ENCODE results near the gene NIPBL.
"Not testable (repeated sequence)": the region's sequence is repeated elsewhere in the genome, so short reads cannot be mapped to it uniquely, and the experiment has no call there.

NIPBL gene

DNA sequence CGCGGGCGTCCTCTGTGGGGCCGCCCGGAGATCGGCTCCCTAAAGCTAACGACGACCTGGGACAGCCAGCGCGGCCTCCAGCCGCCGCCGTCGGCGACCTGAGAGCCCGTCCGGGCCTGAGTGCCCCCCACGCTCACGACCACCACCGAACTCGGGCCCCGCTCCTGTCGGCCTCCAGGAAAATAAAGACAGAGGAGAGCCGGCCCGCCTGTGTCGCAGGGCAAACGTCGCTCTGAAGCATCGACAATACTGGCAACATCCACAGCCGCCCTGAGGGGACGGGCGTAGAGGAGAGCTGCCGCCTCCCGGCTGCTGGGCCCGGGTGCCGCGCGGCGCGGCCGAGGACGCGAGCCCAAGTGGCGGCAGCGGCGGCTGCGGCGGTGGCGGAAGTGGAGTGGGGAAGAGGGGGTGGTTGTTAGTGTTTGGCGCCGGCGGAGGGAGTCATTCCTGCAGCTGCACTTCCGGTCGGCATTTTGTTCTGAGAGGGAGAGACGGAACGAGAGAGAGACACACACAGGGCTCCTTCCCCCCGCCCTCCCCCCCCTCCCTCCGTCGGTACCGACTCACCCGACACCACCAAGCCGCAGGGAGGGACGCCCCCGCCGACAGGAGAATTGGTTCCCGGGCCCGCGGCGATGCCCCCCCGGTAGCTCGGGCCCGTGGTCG, at the start of gene NIPBL:
TSS of gene NIPBL (plus strand) at position 471 of the 666 bp plus-strand sequence. CDS start 76,928 bp downstream, outside the sequence.
- DNase-seq (ENCODE audit: low spot score) = peak; percentile 90

DNA sequence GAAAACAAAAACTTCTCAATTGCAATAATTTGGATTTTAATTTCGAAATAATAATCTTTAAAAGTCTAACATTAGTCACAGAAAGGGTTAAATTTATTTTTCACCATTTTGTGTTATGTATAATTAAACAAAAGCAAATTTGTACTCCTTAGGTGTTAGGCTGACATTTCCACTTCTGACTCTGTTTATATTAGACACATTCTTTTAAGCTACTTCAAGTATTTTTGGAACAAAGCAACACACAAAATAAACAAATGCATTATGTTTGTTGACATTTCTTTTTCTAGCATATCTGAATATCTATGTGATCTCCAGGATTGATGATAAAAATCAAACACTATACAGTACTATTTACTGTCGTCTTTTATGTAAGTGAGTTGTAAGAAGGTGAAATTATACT, 44.3 kb upstream of the NIPBL start:
- DNase-seq (ENCODE audit: low spot score) = no peak

GRCh38 chr5:36836831-36837230, 39.7 kb upstream of the NIPBL start:
- no peak for DNase-seq (ENCODE audit: low spot score)

DNA sequence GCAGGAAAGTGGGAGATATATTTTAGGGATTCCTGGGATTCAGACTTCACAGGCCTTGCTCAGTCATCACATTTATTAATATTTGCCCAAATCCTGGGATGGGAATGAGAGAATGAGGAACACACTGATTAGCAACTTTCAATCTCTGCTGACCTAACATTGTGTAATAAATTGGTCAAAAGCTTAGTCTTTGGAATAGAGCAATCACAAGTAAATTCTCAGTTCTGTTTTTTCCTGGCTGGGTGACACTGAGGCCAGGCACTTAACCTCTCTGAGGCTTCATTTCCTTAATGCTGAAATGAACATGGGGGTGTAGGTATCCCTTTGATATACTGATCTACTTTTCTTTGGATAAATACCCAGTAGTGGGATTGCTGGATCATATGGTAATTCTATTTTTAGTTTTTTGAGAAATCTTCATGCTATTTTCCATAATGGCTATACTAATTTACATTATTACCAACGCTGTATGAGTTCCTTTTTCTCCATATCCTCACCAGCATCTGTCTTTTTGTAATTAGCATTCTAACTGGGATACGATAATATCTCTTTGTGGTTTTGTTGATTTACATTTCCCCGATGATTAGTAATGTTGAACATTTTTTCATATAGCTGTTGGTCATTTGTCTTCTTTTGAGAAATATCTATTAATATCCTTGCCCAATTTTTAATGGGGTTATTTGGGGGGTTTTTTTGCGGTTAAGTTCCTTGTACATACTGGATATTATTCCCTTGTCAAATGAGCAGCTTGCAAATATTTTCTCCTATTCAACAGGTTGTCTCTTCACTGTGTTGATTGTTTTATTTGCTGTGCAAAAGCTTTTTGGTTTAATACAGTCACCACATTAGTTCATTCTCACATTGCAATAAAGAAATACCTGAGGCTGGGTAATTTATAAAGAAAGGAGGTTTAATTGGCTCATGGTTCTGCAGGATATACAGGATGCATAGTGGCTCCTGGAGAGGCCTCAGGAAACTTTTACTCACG, 36.8 kb upstream of the NIPBL start:
- DNase-seq (ENCODE audit: low spot score) = no peak

- DNase-seq (ENCODE audit: low spot score) = no peak
Observed at GRCh38 chr5:36841677-36842076, 34.9 kb upstream of the NIPBL start.

DNA sequence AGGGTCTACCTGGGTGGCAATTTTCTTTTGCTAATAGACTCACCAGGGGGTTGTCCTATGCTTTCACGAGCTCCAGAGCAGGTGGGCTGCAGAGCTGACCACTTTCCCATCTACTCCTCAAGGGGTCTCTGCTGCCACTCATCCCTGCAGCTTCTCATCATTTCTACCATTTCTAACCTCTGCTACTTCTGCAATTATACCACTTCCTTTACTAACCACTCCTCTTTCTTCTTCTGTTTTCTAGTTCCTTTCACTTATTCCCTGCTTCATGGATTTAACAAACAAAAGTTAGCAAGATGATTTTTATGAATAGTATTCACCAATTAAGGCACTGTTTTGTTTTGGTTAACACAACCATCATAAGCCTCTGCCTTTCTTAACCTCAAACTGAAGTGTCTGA, 34.5 kb upstream of the NIPBL start:
- DNase-seq (ENCODE audit: low spot score) = no peak

- DNase-seq (ENCODE audit: low spot score) = no peak
Observed at GRCh38 chr5:36844305-36844704, 32.3 kb upstream of the NIPBL start.

DNA sequence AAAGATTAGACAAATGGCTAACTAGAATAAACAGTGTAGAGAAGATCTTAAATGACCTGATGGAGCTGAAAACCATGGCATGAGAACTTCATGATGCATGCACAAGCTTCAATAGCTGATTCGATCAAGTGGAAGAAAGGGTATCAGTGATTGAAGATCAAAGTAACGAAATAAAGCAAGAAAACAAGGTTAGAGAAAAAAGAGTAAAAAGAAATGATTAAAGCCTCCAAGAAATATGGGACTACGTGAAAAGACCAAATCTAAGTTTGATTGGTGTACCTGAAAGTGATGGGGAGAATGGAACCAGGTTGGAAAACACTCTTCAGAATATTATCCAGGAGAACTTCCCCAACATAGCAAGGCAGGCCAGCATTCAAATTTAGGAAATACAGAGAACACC, 28.0 kb upstream of the NIPBL start:
- not testable (repeated sequence) for DNase-seq (ENCODE audit: low spot score)

- not testable (repeated sequence) for DNase-seq (ENCODE audit: low spot score)
Observed at GRCh38 chr5:36852903-36853302, 23.7 kb upstream of the NIPBL start.

GRCh38 chr5:36854402-36855140, 22.0 kb upstream of the NIPBL start:
- DNase-seq (ENCODE audit: low spot score) = no peak

- DNase-seq (ENCODE audit: low spot score) = no peak
Observed at GRCh38 chr5:36855141-36855495, 21.5 kb upstream of the NIPBL start.

GRCh38 chr5:36861871-36862270, 14.7 kb upstream of the NIPBL start:
- no peak for DNase-seq (ENCODE audit: low spot score)

DNA sequence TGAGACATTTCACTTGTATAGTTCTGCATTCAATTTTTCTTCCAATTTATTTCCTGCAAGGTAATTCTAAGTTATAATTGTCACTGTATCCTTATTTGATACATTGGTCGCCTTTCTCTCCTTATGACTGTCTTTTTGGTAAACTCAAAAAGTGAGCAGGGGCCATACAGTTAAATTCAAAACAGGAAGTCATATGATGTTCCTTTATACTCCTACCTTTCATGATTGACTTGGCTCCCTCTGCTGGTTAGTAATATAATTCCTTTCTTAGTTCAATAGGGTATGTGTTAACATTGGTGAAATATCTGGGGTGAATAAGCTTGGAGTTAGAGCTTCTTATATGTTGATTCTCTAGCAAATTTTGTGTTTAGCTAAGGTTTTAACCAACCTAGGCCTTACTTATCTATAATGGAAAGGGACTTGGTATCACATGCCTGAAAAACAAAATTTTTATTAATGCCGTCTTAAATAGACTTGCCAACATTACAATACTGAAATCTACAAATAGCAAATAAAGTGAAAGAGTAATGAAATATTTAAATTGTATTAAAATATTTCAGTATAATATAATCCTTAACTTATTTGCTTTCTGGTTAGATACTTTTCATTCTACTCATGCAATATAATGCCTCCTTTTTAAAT, 6.0 kb upstream of the NIPBL start:
- DNase-seq (ENCODE audit: low spot score) = peak; percentile 64

GRCh38 chr5:36874465-36874864, 2.1 kb upstream of the NIPBL start:
- no peak for DNase-seq (ENCODE audit: low spot score)

- DNase-seq (ENCODE audit: low spot score) = peak; percentile 24
Observed at GRCh38 chr5:36875051-36875789, 1.3 kb upstream of the NIPBL start.

- peak; percentile 67 for DNase-seq (ENCODE audit: low spot score)
Observed at GRCh38 chr5:36875790-36876298, 725 bp upstream of the NIPBL start.

DNA sequence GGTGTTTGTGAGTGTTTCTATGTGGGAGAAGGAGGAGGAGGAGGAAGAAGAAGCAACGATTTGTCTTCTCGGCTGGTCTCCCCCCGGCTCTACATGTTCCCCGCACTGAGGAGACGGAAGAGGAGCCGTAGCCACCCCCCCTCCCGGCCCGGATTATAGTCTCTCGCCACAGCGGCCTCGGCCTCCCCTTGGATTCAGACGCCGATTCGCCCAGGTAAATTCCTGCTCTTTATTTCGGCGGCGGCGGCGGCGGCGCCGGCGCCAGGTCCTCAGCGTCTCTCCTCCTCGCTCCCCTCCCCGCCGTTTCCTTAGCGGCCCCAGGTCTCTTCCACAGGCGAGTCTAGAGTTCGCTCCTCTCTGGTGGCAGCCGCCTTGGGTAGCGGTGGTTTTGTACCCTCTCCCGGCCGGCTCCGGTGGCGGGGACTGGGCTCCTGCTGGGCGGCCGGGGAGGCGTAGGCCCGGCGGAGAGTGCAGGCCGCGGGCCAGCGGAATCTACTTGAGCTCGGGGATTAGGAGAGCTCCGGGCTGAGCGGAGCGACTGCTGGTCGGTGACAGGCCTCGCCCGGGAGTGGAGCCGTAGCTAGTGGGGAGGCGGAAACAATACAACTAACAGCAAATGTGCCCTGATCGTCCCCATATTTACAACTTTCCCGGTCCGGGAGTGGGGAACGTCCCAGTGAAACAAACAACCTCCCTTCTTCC, 547 bp downstream of the NIPBL start:
- DNase-seq (ENCODE audit: low spot score) = peak; percentile 41

DNA sequence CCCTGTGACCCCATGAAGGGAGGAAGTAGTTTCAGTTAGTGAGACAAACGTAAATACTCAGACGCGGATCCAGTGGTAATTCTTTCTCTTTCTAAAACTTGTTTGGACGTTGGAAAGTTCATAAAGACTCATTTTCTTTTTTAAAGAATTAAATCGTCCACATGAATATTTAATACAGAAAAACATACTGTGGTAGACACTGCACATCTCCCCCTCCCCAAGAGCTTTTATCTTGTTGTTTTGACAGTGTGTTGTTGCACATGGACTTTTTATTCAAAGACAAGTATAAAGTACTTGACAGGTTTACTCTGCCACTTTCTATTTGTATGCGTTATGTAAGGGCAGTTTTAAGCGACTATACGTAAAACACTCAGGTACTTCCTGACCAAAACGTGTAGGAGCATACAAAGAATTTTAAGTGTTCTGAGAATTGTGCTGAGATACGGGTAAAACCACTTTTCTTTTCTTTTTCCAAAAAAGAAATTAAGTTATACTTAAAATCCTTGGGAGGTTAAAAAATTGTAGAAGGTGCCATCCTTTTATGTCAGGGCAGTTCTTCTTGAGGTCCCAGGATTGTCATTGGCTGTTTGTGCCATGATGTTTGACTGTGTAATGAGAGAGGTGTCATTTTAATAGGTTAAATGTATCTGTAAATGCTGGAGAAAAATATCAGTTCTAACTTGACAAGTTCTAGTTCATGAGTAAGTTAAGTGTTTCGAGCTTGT, 1.3 kb downstream of the NIPBL start:
- peak; percentile 26 for DNase-seq (ENCODE audit: low spot score)

DNA sequence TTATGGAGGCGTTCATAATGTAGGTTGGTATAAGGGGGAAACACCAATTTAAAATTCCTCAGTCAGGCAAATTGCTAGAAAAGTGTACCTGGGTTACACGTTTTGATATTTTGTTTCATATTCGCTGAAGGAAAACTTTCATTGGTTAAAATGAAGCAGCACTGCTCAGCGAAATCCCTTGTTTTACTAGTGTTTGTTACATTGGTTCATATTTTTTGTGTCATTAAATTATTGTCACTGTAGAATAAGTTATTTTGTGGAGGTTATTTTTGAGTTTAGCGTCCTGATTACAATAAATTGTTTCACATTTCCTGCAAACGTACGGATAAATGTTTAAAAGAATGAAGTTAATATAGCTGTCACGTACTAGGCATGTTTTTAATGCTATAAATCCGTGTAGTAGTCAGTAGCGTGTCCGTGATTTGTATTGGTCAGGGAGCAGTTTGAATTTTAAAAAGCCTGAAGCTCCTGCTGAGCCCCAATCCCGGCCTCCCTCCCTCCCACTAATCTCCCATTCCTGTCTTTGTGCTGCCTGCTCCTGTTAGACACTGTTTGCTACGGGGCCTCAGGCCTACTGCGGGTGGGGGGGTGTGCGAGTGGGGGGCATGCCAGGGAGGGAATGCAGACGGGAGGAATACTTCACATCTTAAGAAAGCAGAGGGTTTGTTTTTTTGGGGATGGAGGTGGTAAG, 2.0 kb downstream of the NIPBL start:
- DNase-seq (ENCODE audit: low spot score) = no peak
